GM12874 (cell line): Measurements from ENCODE around the gene CDH26.

Experiments used
- CTCF ChIP-seq: IDR thresholded peaks from 2 replicates; pipeline ENCODE4 v1.5.1; 2011; ENCODE audit warnings: low read depth, mild to moderate bottlenecking, control low read depth, low read length, moderate library complexity; ENCODE audit not compliant: insufficient read depth

CDH26 gene

GRCh38 chr20:59971428-59971827, 13.2 kb downstream of the CDH26 start:
- TF ChIP-seq CTCF = no peak

DNA sequence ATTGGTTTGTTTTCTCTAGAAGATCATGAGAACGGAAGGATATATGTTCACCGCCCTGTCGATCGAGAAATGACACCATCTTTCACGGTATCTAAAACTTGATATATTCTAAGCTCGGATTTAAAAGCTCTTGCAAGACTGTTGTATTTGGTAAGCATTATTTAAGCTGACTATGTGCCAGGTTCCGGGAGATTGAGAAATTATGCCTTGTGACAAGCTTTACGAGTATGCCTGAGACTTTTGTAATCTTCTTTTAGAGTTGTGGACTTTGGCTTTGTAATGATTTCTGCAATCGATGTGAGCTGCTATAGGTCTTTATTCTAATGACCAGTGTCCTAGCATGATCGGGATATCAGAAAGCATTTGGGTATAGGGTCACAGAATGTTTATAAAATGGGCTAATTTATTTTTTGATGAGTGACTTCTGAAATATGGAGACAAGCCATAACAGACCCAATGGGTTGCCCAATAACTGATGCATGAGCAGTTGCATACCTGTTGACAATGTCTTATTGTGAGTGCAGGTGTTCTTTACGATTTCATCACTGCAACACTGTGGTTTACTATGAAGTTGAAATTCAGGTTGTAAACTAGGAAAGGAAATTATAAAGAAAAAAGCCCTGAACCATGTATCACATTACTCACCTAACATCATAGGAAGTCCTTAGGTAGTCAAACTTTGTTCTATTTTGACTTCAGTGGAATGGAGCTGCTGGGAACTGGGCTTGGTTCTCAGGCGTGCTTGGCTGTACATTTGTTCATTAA, 14.0 kb downstream of the CDH26 start:
- TF ChIP-seq CTCF = no peak

GRCh38 chr20:59976156-59976782, 18.0 kb downstream of the CDH26 start:
- no peak for TF ChIP-seq CTCF

DNA sequence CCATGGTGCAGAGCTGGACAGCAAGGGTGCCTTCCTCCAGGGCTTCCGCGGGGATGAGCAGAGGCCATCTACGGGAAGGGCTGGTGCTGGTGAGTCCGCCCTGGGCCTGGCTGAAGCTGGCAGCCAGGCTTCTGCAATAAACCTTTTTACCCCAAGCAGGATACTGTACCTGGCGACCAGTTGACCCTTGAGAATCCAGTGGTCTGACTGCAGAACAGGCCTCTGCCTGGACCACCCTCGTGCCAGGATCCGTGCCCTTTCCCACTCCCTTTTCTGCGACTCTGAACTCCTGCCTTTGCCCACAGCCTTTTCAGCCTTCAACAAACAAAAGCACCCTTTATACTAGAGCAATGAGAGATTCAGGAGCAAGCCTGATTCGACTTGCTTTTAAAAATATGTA, 18.9 kb downstream of the CDH26 start:
- no peak for TF ChIP-seq CTCF

DNA sequence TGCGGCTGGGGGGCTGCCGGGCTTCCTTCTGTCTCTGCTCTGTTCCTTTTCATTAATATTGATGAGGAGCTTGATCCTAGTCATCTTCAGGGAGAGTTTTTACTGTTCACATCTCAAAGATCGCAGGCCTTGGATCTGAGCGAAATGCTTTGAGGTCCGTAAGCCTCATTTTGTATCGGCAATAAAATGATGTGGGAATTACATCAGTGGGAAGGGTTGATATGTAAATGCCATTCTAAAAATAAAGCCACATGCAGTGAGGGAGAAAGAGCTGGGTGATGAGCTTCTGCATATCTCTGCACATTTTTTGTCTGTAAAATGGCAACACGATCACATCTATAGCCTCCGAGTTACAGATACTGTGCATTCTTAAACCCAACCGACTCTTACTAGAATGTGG, 24.9 kb downstream of the CDH26 start:
- TF ChIP-seq CTCF = no peak

DNA sequence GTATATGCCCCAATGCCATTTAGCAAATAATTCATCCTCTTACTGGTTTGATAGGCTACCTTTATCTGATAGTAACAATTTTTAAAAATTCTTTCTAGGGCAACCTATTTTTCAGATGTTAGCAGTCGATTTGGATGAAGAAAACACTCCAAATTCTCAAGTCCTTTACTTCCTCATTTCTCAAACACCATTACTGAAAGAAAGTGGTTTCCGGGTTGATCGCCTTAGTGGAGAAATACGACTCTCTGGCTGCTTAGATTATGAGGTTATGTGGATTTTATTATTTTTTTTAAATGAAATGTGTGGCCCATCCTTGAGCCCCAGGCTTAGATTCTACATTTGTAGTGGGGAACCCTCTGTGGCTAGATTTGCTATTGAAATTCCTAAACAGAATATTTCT, 26.3 kb downstream of the CDH26 start:
- TF ChIP-seq CTCF = no peak

GRCh38 chr20:59985164-59985563, 26.9 kb downstream of the CDH26 start:
- no peak for TF ChIP-seq CTCF
